ENCODE results near the gene ASAH2. TPM values are rescaled to one million over a fixed set of nuclear protein-coding genes. Genes with fewer than 3 reads are reported as not detected.

The ASAH2 gene
- total RNA-seq, 1 experiment from 2014 or later = 10.7 TPM

DNA sequence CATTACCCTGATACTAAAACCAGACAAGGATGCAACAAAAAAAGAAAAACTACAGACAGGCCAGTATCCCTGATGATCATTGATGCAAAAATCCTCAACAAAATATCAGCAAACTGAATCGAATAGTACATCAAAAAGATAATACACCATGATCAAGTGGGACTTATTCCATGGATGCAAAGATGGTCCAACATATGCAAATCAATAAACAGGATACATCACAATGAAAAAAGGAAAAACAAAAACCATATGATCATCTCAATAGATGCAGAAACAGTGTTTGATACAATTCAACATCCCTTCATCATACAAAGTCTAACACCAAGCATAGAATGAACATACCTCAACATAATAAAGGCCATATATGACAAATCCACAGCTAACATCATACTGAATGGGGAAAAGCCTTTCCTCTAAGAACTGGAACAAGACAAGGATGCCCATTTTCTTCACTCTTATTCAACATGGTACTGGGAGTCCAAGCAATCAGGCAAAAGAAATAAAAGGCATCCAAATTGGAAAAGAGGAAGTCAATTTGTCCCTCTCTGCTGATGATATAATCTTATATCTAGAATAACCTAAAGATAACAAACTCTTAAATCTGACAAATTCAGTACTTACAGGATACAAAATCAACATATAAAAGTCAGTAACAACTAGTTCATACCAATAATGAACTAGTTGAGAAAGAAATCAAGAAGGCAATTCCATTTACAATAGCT is 48.8 kb upstream of the ASAH2 start:
- H3K27ac ChIP-seq (ENCODE audit: low read depth, low read length) = no peak overlapping the region
- no peak overlapping the region for H2AFZ ChIP-seq (ENCODE audit: low read depth, low read length, poor library complexity, severe bottlenecking)
- no peak overlapping the region for H3K9ac ChIP-seq (ENCODE audit: low read length)
- H3K9me3 ChIP-seq (ENCODE audit: control insufficient read depth in 1 of 2, insufficient read depth in 1 of 2, low read depth in 1 of 2, low read length in 2 of 2) = no peaks in the 10 kb centered on the region
- POLR2A ChIA-PET = no interaction called here
- no peaks in the 10 kb centered on the region for H3K36me3 ChIP-seq (ENCODE audit: control insufficient read depth in 1 of 2, insufficient read depth in 2 of 2, low read length in 2 of 2)
- intact Hi-C loops (cut with micrococcal nuclease) = no loop called here
- H3K4me1 ChIP-seq (ENCODE audit: control insufficient read depth in 1 of 2, insufficient read depth in 2 of 2, low read length in 2 of 2) = no peaks in the 10 kb centered on the region
- no peaks in the 10 kb centered on the region for H3K9me2 ChIP-seq (ENCODE audit: insufficient read depth)
- BruUV-seq (replicated peaks) = no TSS peak
- no peak overlapping the region for H3K4me2 ChIP-seq (ENCODE audit: low read length)
- RAD21 ChIA-PET (ENCODE audit: low non-redundant PET in 1 of 2, low total read pairs in 2 of 2, uncharacterized antibody in 2 of 2, unreplicated experiment in 2 of 2) = no interaction called here
- no peaks in the 10 kb centered on the region for H3K27me3 ChIP-seq (ENCODE audit: insufficient read depth, low read length)
- ATAC-seq = no peak
- H3K79me2 ChIP-seq (ENCODE audit: insufficient read depth, low read length) = no peaks in the 10 kb centered on the region
- H4K20me1 ChIP-seq (ENCODE audit: insufficient read depth) = no peaks in the 10 kb centered on the region
- TF ChIP-seq, protein P1, sequence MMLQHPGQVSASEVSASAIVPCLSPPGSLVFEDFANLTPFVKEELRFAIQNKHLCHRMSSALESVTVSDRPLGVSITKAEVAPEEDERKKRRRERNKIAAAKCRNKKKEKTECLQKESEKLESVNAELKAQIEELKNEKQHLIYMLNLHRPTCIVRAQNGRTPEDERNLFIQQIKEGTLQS (IDR thresholded peaks at IDR 0.05) = no peak
- TF ChIP-seq SP1 (IDR thresholded peaks at IDR 0.05; ENCODE audit: low read depth) (no peak), EZH2 (IDR thresholded peaks at IDR 0.05) (no peak), RAD21 (IDR thresholded peaks at IDR 0.05; ENCODE audit: low read depth) (no peak), TCF7L2 (IDR thresholded peaks at IDR 0.05; ENCODE audit: borderline replicate concordance, extremely low read depth, insufficient read depth, insufficient read length) (no peak), ZNF274 (IDR thresholded peaks at IDR 0.05; ENCODE audit: low read depth, low read length) (no peak), CBX3 (IDR thresholded peaks at IDR 0.05; ENCODE audit: low read depth) (no peak), POLR2AphosphoS5 (IDR thresholded peaks at IDR 0.05; ENCODE audit: low read depth, low read length) (no peak), EZH2phosphoT487 (IDR thresholded peaks at IDR 0.05; ENCODE audit: borderline replicate concordance) (no peak), FOSL1 (IDR thresholded peaks at IDR 0.05; ENCODE audit: low read depth) (no peak), SIN3A (IDR thresholded peaks at IDR 0.05; ENCODE audit: low read depth) (no peak), YY1 (IDR thresholded peaks at IDR 0.05; ENCODE audit: extremely low read depth, insufficient replicate concordance, low read depth, low read length) (no peak), CEBPB (IDR thresholded peaks at IDR 0.05; ENCODE audit: low read depth) (no peak)
- TF ChIP-seq, protein P2, sequence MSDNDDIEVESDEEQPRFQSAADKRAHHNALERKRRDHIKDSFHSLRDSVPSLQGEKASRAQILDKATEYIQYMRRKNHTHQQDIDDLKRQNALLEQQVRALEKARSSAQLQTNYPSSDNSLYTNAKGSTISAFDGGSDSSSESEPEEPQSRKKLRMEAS (IDR thresholded peaks at IDR 0.05) = no peak
- TF ChIP-seq, protein P3, sequence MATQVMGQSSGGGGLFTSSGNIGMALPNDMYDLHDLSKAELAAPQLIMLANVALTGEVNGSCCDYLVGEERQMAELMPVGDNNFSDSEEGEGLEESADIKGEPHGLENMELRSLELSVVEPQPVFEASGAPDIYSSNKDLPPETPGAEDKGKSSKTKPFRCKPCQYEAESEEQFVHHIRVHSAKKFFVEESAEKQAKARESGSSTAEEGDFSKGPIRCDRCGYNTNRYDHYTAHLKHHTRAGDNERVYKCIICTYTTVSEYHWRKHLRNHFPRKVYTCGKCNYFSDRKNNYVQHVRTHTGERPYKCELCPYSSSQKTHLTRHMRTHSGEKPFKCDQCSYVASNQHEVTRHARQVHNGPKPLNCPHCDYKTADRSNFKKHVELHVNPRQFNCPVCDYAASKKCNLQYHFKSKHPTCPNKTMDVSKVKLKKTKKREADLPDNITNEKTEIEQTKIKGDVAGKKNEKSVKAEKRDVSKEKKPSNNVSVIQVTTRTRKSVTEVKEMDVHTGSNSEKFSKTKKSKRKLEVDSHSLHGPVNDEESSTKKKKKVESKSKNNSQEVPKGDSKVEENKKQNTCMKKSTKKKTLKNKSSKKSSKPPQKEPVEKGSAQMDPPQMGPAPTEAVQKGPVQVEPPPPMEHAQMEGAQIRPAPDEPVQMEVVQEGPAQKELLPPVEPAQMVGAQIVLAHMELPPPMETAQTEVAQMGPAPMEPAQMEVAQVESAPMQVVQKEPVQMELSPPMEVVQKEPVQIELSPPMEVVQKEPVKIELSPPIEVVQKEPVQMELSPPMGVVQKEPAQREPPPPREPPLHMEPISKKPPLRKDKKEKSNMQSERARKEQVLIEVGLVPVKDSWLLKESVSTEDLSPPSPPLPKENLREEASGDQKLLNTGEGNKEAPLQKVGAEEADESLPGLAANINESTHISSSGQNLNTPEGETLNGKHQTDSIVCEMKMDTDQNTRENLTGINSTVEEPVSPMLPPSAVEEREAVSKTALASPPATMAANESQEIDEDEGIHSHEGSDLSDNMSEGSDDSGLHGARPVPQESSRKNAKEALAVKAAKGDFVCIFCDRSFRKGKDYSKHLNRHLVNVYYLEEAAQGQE (IDR thresholded peaks at IDR 0.05; ENCODE audit: low read depth) = no peak
- no peak overlapping the region for H3K4me3 ChIP-seq (replicated peaks in 1 of 2; ENCODE audit: low read depth in 1 of 2, low read length in 2 of 2)
- CTCF ChIA-PET = no interaction called here
- DNase-seq (ENCODE audit: low read depth, low spot score) = no peak

Measured in HCT116 (cell line).